ENCODE data around the gene PIGP. TPM values are rescaled to one million over a fixed set of nuclear protein-coding genes. Genes with fewer than 3 reads are reported as not detected.

The PIGP gene
- total and polyA plus RNA-seq, 9 of the 15 experiments (the other 6 are each of a cell fraction or from before 2014, with no cell fraction given), result 18.3 to 122 (median 35.6) TPM

- TF ChIP-seq, protein P1, sequence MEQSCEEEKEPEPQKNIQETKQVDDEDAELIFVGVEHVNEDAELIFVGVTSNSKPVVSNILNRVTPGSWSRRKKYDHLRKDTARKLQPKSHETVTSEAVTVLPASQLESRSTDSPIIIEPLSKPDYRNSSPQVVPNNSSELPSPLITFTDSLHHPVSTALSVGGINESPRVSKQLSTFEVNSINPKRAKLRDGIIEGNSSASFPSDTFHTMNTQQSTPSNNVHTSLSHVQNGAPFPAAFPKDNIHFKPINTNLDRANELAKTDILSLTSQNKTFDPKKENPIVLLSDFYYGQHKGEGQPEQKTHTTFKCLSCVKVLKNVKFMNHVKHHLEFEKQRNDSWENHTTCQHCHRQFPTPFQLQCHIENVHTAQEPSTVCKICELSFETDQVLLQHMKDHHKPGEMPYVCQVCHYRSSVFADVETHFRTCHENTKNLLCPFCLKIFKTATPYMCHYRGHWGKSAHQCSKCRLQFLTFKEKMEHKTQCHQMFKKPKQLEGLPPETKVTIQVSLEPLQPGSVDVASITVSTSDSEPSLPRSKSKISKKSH (CRISPR knock-in tag; IDR thresholded peaks at IDR 0.05), result no peak
- TF ChIP-seq HNRNPH1 (optimal IDR thresholded peaks at IDR 0.05; ENCODE audit: low read depth, low read length) (no peak), ZHX1 (conservative IDR thresholded peaks at IDR 0.05; ENCODE audit: low read length) (no peak), PATZ1 (CRISPR knock-in tag; IDR thresholded peaks at IDR 0.05; ENCODE audit: borderline replicate concordance) (peak; percentile 31; the same call in 1 of the 2 replicates), BMI1 (IDR thresholded peaks at IDR 0.05; ENCODE audit: low read length) (no peak), FOXK2 (conservative IDR thresholded peaks at IDR 0.05 in 1 of 2, IDR thresholded peaks at IDR 0.05 in 1 of 2; ENCODE audit: low read depth in 2 of 2) (no peak), ZNF436 (CRISPR knock-in tag; IDR thresholded peaks at IDR 0.05) (no peak), KHSRP (IDR thresholded peaks at IDR 0.05) (no peak), NCOA4 (IDR thresholded peaks at IDR 0.05; ENCODE audit: partially characterized antibody) (no peak), NONO (IDR thresholded peaks at IDR 0.05; ENCODE audit: low read depth in 2 of 2, low read length in 1 of 2) (peak in 1 of 2 experiments; percentile 39; a peak in 2 of 4 replicates), ZNF76 (CRISPR knock-in tag; IDR thresholded peaks at IDR 0.05; ENCODE audit: borderline replicate concordance) (no peak), PHTF2 (CRISPR knock-in tag; IDR thresholded peaks at IDR 0.05) (no peak), BCOR (IDR thresholded peaks at IDR 0.05) (peak; percentile 52; the same call in 1 of the 2 replicates), BCL6 (CRISPR knock-in tag; IDR thresholded peaks at IDR 0.05) (no peak), BDP1 (IDR thresholded peaks at IDR 0.05; ENCODE audit: insufficient read depth, insufficient read length) (no peak), YY1 (IDR thresholded peaks at IDR 0.05; ENCODE audit: borderline replicate concordance in 1 of 3, control insufficient read depth in 1 of 3, extremely low read depth in 1 of 3, insufficient read depth in 3 of 3, insufficient read length in 1 of 3, insufficient replicate concordance in 2 of 3, low read depth in 1 of 3, low read length in 2 of 3) (peak in 2 of 3 experiments; percentile 54 to 59), CREB1 (IDR thresholded peaks at IDR 0.05) (no peak; the same call in 1 of the 2 replicates), CREB1 (CRISPR knock-in tag; IDR thresholded peaks at IDR 0.05) (peak; percentile 59)
- TF ChIP-seq, protein P2, sequence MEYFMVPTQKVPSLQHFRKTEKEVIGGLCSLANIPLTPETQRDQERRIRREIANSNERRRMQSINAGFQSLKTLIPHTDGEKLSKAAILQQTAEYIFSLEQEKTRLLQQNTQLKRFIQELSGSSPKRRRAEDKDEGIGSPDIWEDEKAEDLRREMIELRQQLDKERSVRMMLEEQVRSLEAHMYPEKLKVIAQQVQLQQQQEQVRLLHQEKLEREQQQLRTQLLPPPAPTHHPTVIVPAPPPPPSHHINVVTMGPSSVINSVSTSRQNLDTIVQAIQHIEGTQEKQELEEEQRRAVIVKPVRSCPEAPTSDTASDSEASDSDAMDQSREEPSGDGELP (CRISPR knock-in tag; IDR thresholded peaks at IDR 0.05; ENCODE audit: borderline replicate concordance), result peak; percentile 77; the same call in 1 of the 2 replicates
Measured at GRCh38 chr21:37072274-37072987, 440 bp downstream of the PIGP start (continued).

Data from K562 (cell line).